HUES6 (cell line): ENCODE data around the gene SOAT1.

Experiments
- H3K27ac ChIP-seq: 2 replicates; pipeline ENCODE4 v1.7.0; 2013; ENCODE audit warnings: low read depth, mild to moderate bottlenecking, low read length, inconsistent platforms
- H3K27me3 ChIP-seq: 2 replicates; pipeline ENCODE4 v1.6.1; 2013; ENCODE audit warnings: low read length; ENCODE audit not compliant: control insufficient read depth, insufficient read depth
- H3K36me3 ChIP-seq: 2 replicates; pipeline ENCODE4 v1.6.1; 2013; ENCODE audit warnings: low read length; ENCODE audit not compliant: control insufficient read depth, insufficient read depth
- H3K4me1 ChIP-seq: 2 replicates; pipeline ENCODE4 v1.6.1; 2013; ENCODE audit warnings: low read length; ENCODE audit not compliant: control insufficient read depth, insufficient read depth
- H3K4me3 ChIP-seq: 2 replicates; pipeline ENCODE4 v1.5.1; 2013; ENCODE audit warnings: low read depth, low read length
- H3K9ac ChIP-seq: one replicate; pipeline ENCODE4 v1.6.1; 2013; ENCODE audit warnings: mild to moderate bottlenecking, low read length
- H3K9me3 ChIP-seq: 2 replicates; pipeline ENCODE4 v1.6.1; 2013; ENCODE audit warnings: low read depth, low read length; ENCODE audit not compliant: control insufficient read depth, insufficient read depth

SOAT1 gene

GRCh38 chr1:179326746-179327145 lies 33.1 kb downstream of the SOAT1 start:
- Histone ChIP-seq H3K4me3 (no peak overlapping the region), H3K27me3 (no peaks in the 10 kb centered on the region), H3K27ac (no peak overlapping the region), H3K36me3 (no peaks in the 10 kb centered on the region), H3K9me3 (peaks cover 6% of the 10 kb centered on the region; the same call in 1 of the 2 replicates), H3K4me1 (no peaks in the 10 kb centered on the region), H3K9ac (no peak overlapping the region)

GRCh38 chr1:179327196-179327595 lies 33.6 kb downstream of the SOAT1 start:
- H3K27ac ChIP-seq: no peak overlapping the region

GRCh38 chr1:179327679-179328078 lies 34.1 kb downstream of the SOAT1 start:
- H3K9me3 ChIP-seq: peaks cover 6% of the 10 kb centered on the region; the same call in 1 of the 2 replicates
- no peak overlapping the region for H3K27ac ChIP-seq
- no peak overlapping the region for H3K4me3 ChIP-seq
- no peaks in the 10 kb centered on the region for H3K4me1 ChIP-seq
- no peaks in the 10 kb centered on the region for H3K27me3 ChIP-seq
- no peak overlapping the region for H3K9ac ChIP-seq
- no peaks in the 10 kb centered on the region for H3K36me3 ChIP-seq

More at GRCh38 chr1:179327196-179327595, 33.6 kb downstream of the SOAT1 start:
- H3K27me3 ChIP-seq: no peaks in the 10 kb centered on the region
- no peaks in the 10 kb centered on the region for H3K4me1 ChIP-seq
- H3K36me3 ChIP-seq: no peaks in the 10 kb centered on the region
- H3K9ac ChIP-seq: no peak overlapping the region
- H3K4me3 ChIP-seq: no peak overlapping the region
- peaks cover 6% of the 10 kb centered on the region; the same call in 1 of the 2 replicates for H3K9me3 ChIP-seq

- Histone ChIP-seq H3K4me3 (no peak overlapping the region), H3K9me3 (peaks cover 6% of the 10 kb centered on the region; the same call in 1 of the 2 replicates), H3K9ac (no peak overlapping the region), H3K27me3 (no peaks in the 10 kb centered on the region), H3K4me1 (no peaks in the 10 kb centered on the region), H3K27ac (no peak overlapping the region), H3K36me3 (no peaks in the 10 kb centered on the region)
Observed at GRCh38 chr1:179329862-179330261, 36.3 kb downstream of the SOAT1 start.

DNA sequence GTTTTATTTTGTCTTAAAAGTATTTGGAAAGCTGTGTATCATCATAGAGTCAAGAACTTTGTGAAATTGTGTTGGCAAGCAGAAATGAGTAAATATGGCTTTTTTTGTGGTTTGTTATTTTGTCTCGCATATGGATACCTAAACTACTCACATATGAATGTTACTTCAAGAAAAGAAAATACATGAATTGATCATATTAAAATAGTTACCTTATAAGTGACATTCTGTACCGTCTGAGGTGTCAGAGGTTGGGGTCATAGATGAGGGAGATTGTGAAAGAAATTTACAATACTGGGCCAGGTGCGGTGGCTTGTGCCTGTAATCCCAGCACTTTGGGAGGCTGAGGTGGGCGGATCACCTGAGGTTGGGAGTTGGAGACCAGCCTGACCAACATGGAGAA lies 40.8 kb downstream of the SOAT1 start:
- Histone ChIP-seq H3K4me1 (no peaks in the 10 kb centered on the region), H3K9me3 (peaks cover 6% of the 10 kb centered on the region; the same call in 1 of the 2 replicates), H3K9ac (no peak overlapping the region), H3K4me3 (no peak overlapping the region), H3K27me3 (no peaks in the 10 kb centered on the region), H3K36me3 (no peaks in the 10 kb centered on the region), H3K27ac (no peak overlapping the region)

DNA sequence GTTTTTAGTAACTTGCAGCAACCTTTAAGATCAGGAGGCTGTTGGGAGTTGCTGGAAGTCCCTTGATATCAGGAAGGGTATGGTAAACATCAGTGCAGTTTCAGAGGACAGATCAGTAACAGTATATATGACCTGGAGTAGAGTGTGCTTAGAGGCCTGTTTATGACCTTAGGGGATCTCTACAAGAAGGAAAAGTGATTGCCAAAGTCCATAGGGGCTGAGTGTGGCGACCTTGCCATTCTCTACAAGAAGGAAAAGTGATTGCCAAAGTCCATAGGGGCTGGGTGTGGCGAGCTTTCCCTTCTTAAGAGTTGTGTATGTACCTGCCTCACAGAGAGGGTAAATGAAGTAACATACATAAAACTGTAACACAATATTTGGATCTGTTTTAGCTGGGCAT lies 43.7 kb downstream of the SOAT1 start:
- no peak overlapping the region for H3K27ac ChIP-seq
- no peak overlapping the region for H3K9ac ChIP-seq
- no peaks in the 10 kb centered on the region for H3K36me3 ChIP-seq
- H3K4me1 ChIP-seq: no peaks in the 10 kb centered on the region
- no peaks in the 10 kb centered on the region for H3K27me3 ChIP-seq
- H3K4me3 ChIP-seq: no peak overlapping the region
- H3K9me3 ChIP-seq: no peaks in the 10 kb centered on the region

- H3K9me3 ChIP-seq: no peaks in the 10 kb centered on the region
- H3K27ac ChIP-seq: no peak overlapping the region
- no peaks in the 10 kb centered on the region for H3K27me3 ChIP-seq
- no peak overlapping the region for H3K4me3 ChIP-seq
- no peaks in the 10 kb centered on the region for H3K4me1 ChIP-seq
- H3K9ac ChIP-seq: no peak overlapping the region
- no peaks in the 10 kb centered on the region; the same call in 1 of the 2 replicates for H3K36me3 ChIP-seq
Observed at GRCh38 chr1:179337942-179338560, 44.5 kb downstream of the SOAT1 start.

- Histone ChIP-seq H3K27ac (no peak overlapping the region), H3K27me3 (no peaks in the 10 kb centered on the region), H3K4me3 (no peak overlapping the region), H3K9me3 (no peaks in the 10 kb centered on the region), H3K9ac (no peak overlapping the region), H3K4me1 (no peaks in the 10 kb centered on the region), H3K36me3 (peaks cover 3% of the 10 kb centered on the region; the same call in 1 of the 2 replicates)
Observed at GRCh38 chr1:179340918-179341317, 47.3 kb downstream of the SOAT1 start.

GRCh38 chr1:179341943-179342547 lies 48.4 kb downstream of the SOAT1 start:
- Histone ChIP-seq H3K9me3 (no peaks in the 10 kb centered on the region), H3K9ac (no peak overlapping the region), H3K4me1 (no peaks in the 10 kb centered on the region), H3K4me3 (no peak overlapping the region), H3K27ac (no peak overlapping the region), H3K36me3 (peaks cover 3% of the 10 kb centered on the region; the same call in 1 of the 2 replicates), H3K27me3 (no peaks in the 10 kb centered on the region)

DNA sequence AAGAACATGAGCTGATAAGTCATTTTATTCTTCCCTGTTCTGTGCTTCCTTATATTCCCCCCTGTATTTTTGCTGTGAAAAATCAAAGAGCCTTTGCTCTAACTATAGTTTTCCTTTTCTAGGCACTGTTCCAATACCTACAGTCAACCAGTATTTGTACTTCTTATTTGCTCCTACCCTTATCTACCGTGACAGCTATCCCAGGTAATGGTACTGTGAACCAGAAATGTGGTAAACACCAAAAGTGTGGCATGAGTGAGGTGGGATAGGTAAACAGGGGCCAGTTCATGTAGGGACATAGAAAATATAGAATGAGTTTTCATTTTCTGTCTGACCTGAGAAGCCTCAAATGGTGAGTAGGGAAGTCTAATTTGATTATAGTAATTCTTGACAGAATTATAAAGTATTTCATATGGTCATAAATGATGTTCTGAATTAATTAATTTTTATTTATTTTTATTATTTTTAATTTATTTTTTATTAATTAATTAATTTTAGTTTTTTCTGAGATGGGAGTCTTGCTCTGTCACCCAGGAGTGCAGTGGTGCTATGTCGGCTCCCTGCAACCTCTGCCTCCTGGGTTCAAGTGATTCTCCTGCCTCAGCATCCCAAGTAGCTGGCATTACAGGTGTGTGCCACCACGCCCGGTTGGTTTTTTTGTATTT lies 49.3 kb downstream of the SOAT1 start:
- Histone ChIP-seq H3K4me1 (no peaks in the 10 kb centered on the region), H3K36me3 (peaks cover 4% of the 10 kb centered on the region; the same call in 1 of the 2 replicates), H3K4me3 (no peak overlapping the region), H3K27ac (no peak overlapping the region), H3K9me3 (no peaks in the 10 kb centered on the region), H3K9ac (no peak overlapping the region), H3K27me3 (no peaks in the 10 kb centered on the region)

GRCh38 chr1:179351281-179351680 lies 57.7 kb downstream of the SOAT1 start:
- Histone ChIP-seq H3K4me1 (no peaks in the 10 kb centered on the region), H3K9me3 (no peaks in the 10 kb centered on the region), H3K36me3 (peaks cover 2% of the 10 kb centered on the region; the same call in 1 of the 2 replicates), H3K27me3 (no peaks in the 10 kb centered on the region), H3K4me3 (no peak overlapping the region), H3K27ac (no peak overlapping the region), H3K9ac (no peak overlapping the region)
